ENCODE results near the gene SAMD9L. TPM values are rescaled to one million over a fixed set of nuclear protein-coding genes. Genes with fewer than 3 reads are reported as not detected.
A peak's percentile ranks its signal among the peaks of the same experiment; 100 is the strongest.

Gene SAMD9L
- total RNA-seq (11.8 TPM), polyA plus RNA-seq (ENCODE audit: insufficient read depth in 1 of 8, insufficient read length in 8 of 8, low replicate concordance in 1 of 8) (1 to 10 TPM; 4.8 to 8.3 (median 5.4) TPM)
- long read RNA-seq, donor 1, partial matches to known transcripts: 0 of 1 reads
- long read RNA-seq, donor 1, other reads (novel, unspliced or antisense): 0 of 1 reads
- long read RNA-seq, donor 2: 0 reads
- long read RNA-seq, donor 3, full-length matches to known transcripts: 1 of 1 reads
- long read RNA-seq, donor 3, partial matches to known transcripts: 0 of 1 reads
- long read RNA-seq, donor 3, other reads (novel, unspliced or antisense): 0 of 1 reads
- long read RNA-seq, donor 4: 0 reads
- long read RNA-seq, donor 5, full-length matches to known transcripts: 3 of 8 reads
- long read RNA-seq, donor 5, partial matches to known transcripts: 5 of 8 reads
- long read RNA-seq, donor 5, other reads (novel, unspliced or antisense): 0 of 8 reads
- long read RNA-seq, donor 6, partial matches to known transcripts: 0 of 1 reads
- long read RNA-seq, donor 6, other reads (novel, unspliced or antisense): 0 of 1 reads
- long read RNA-seq, donor 7: 0 reads
- long read RNA-seq, donor 8: 0 reads
- long read RNA-seq, donor 9, full-length matches to known transcripts: 1 of 1 reads
- long read RNA-seq, donor 9, partial matches to known transcripts: 0 of 1 reads
- long read RNA-seq, donor 9, other reads (novel, unspliced or antisense): 0 of 1 reads
- long read RNA-seq, donor 10, full-length matches to known transcripts: 3 of 3 reads
- long read RNA-seq, donor 10, partial matches to known transcripts: 0 of 3 reads
- long read RNA-seq, donor 10, other reads (novel, unspliced or antisense): 0 of 3 reads
- long read RNA-seq, donor 11, partial matches to known transcripts: 0 of 1 reads
- long read RNA-seq, donor 11, other reads (novel, unspliced or antisense): 0 of 1 reads

DNA sequence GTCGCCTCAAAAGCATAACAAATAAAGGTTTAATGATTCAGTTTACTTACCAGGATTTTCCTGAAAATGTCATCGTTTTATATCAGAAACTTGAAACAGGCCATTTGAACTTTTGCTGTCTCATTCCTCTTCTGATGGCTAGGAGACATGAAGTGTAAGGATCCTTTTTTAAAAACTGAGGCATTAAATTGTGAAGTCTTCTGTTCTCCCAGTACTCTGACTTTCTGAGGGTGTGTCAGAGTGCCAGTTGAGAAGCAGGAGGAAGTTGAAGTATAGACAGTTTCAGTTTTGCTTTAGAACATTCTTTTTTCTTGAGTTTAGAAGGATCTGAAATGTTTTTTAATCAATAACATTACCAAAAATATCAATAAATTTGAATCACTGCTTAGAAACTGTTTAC lies at the start of gene SAMD9L:
Gene SAMD9L (minus strand): TSS at position 242 of the 400 bp plus-strand sequence. CDS start 12,414 bp downstream, outside the sequence.
- no CpG with 5 or more reads among the region's 2 CpGs for WGBS (ENCODE audit: insufficient coverage)
- H3K27ac ChIP-seq (ENCODE audit: low read length): peak within 1 kb of the TSS; percentile 87
- H3K36me3 ChIP-seq (ENCODE audit: control insufficient read depth, insufficient read depth, low read length): peaks cover 7% of the 10 kb centered on the region
- DNase-seq: peak; percentile 66
- no peaks in the 10 kb centered on the region for H3K9me3 ChIP-seq (replicated peaks; ENCODE audit: control insufficient read depth, low read depth, low read length)
- H3K4me3 ChIP-seq (ENCODE audit: low read length): peak within 1 kb of the TSS; percentile 50
- no peaks in the 10 kb centered on the region for H3K27me3 ChIP-seq (ENCODE audit: control insufficient read depth, insufficient read depth, low read length)
- peaks cover 6% of the 10 kb centered on the region for H3K4me1 ChIP-seq (ENCODE audit: control insufficient read depth, insufficient read depth, low read length)

DNA sequence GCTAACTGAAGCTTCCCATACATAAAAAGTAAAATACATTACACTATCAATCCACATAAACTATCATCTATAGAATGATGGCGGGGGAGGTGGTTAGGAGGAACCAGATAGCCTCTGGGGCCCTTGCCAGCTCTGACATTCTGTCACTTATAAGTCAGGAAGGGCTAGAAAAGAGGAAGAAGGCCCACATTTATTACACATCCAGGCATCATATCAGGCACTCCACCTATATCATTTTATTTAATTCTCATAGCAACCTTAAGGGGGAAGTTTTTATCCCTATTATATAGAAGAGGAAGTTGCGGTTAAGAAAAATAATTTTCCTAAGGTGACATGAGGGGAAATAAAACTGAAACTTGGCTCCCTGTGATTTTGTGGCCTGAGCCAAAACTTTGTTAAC lies 48.2 kb upstream of the SAMD9L start:
- DNase-seq: no peak
- H3K4me1 ChIP-seq (ENCODE audit: control insufficient read depth, insufficient read depth, low read length): no peaks in the 10 kb centered on the region
- no peak overlapping the region for H3K4me3 ChIP-seq (ENCODE audit: low read length)
- WGBS (ENCODE audit: insufficient coverage): no CpG with 5 or more reads among the region's 2 CpGs
- H3K27ac ChIP-seq (ENCODE audit: low read length): no peak overlapping the region
- no peaks in the 10 kb centered on the region for H3K36me3 ChIP-seq (ENCODE audit: control insufficient read depth, insufficient read depth, low read length)
- no peaks in the 10 kb centered on the region for H3K9me3 ChIP-seq (replicated peaks; ENCODE audit: control insufficient read depth, low read depth, low read length)
- peaks cover 2% of the 10 kb centered on the region for H3K27me3 ChIP-seq (ENCODE audit: control insufficient read depth, insufficient read depth, low read length)

DNA sequence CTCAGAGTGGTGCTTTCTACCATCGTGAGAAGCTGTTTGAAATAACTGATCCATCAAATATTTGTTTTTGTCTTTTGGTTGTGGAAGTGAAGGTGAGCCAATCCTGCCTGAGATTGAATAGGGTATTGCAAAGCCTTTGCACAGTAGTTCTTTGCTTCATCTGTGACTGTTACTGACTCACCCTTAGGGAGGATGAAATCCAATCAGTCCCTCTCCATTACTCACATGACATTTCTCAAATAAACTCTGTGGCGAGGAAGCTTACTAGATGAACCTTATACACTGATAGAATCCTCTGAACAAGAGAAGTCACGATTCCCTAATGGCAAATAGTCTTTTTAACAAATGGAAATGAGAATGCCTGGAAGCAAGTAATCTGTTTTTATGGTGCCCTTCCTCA lies 46.2 kb upstream of the SAMD9L start:
- Histone ChIP-seq H3K9me3 (replicated peaks; ENCODE audit: control insufficient read depth, low read depth, low read length) (no peaks in the 10 kb centered on the region), H3K36me3 (ENCODE audit: control insufficient read depth, insufficient read depth, low read length) (no peaks in the 10 kb centered on the region), H3K27ac (ENCODE audit: low read length) (no peak overlapping the region), H3K4me3 (ENCODE audit: low read length) (no peak overlapping the region), H3K4me1 (ENCODE audit: control insufficient read depth, insufficient read depth, low read length) (no peaks in the 10 kb centered on the region), H3K27me3 (ENCODE audit: control insufficient read depth, insufficient read depth, low read length) (peaks cover 2% of the 10 kb centered on the region)
- WGBS (ENCODE audit: insufficient coverage): no CpG with 5 or more reads among the region's 3 CpGs
- no peak for DNase-seq

DNA sequence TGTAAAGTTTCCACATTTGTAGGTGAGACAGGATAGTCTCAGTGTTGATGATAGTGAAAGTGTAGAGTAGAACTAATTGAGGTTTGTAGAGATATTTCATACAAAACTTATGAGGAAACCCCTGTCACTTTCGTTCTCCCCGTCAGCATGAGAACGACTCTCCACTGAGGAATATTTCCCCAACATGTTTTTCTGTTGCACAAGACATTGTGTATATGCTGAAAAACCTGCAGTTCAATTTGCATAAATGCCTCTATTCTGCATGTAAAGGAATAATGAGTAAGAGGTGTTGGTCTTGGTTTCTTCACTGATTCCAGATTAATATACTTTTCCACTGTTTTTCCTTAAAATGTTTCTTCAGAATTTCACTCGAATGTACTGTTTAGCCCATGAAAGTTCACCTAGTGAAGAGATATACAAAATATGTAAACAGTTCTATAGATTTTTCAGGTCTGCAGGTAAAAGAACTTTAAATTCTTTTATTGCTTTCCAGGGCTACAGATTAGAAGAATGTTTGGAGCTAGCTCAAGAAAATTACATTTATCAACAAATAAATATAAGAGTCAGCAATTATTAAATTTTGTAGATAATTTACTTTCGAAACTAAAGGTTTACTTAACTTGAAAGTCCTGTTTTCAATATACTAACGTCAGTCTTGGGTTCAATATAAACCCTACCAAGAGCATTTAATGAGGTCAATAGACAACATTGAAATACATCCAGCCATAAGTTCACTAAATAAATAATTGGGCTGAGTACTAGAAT lies 40.9 kb upstream of the SAMD9L start:
- Histone ChIP-seq H3K36me3 (ENCODE audit: control insufficient read depth, insufficient read depth, low read length) (no peaks in the 10 kb centered on the region), H3K9me3 (replicated peaks; ENCODE audit: control insufficient read depth, low read depth, low read length) (no peaks in the 10 kb centered on the region), H3K27ac (ENCODE audit: low read length) (no peak overlapping the region), H3K27me3 (ENCODE audit: control insufficient read depth, insufficient read depth, low read length) (no peaks in the 10 kb centered on the region), H3K4me1 (ENCODE audit: control insufficient read depth, insufficient read depth, low read length) (no peaks in the 10 kb centered on the region), H3K4me3 (ENCODE audit: low read length) (no peak overlapping the region)
- WGBS (ENCODE audit: insufficient coverage): no CpG with 5 or more reads among the region's 6 CpGs
- DNase-seq: no peak

DNA sequence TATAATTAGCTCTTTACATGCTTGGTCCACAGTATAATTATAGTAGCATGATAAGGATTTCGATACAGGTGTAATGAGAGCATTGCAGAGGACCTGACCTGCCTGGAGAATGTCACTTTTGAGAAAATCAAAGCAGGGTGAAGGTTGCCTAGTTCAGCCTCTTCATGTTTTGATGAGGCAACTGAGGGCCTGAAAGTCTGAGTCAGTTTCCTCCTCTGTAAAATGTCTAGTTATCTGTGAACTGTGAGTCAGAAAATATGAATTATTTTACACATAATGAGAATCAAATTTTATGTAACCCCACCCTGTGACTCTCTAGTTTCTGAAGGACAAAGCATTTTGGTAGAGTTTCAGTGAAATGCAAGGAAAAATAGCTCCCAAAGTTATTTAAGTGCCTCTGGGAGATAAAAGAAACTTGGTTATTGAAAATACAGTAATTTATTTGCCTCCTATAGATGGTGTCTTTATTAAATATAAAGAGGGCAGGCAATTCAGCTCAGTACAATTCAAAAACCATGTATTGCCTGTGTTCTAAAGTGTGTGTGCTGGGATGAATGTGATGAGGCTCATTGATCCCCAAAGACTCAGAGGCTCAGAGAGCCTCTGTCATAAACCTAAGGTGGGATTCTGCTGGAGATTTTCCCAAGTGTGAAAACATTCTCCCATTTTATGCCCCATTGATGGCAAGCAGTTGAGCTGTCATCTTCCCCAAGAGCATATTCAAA lies 37.3 kb upstream of the SAMD9L start:
- WGBS (ENCODE audit: insufficient coverage): 71% methylated on average over 1 of the region's 1 CpG

DNA sequence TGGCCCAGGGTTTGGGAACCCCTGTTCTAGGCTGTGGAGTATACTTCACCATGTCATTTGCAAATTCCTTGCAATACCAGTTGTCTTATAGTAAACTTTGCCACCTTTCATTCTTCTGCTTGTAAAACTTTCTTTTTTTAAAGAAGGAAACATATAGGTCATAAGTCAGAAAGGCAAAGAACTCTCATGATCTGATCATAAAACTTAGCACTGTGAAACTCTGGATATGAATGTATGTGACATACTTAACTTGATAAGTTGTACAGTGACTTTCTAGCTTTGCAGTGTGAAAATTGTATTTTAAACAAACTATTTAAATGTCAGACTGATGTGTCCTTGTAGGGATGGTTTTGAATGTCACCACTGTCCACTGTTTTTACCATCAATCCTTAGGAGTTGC lies 31.0 kb upstream of the SAMD9L start:
- H3K4me1 ChIP-seq (ENCODE audit: control insufficient read depth, insufficient read depth, low read length): no peaks in the 10 kb centered on the region
- no peak overlapping the region for H3K4me3 ChIP-seq (ENCODE audit: low read length)
- H3K36me3 ChIP-seq (ENCODE audit: control insufficient read depth, insufficient read depth, low read length): no peaks in the 10 kb centered on the region
- H3K27ac ChIP-seq (ENCODE audit: low read length): no peak overlapping the region
- no peaks in the 10 kb centered on the region for H3K9me3 ChIP-seq (replicated peaks; ENCODE audit: control insufficient read depth, low read depth, low read length)
- DNase-seq: no peak
- H3K27me3 ChIP-seq (ENCODE audit: control insufficient read depth, insufficient read depth, low read length): no peaks in the 10 kb centered on the region

More for the DNA sequence above, 37.3 kb upstream of the SAMD9L start:
- H3K36me3 ChIP-seq (ENCODE audit: control insufficient read depth, insufficient read depth, low read length): no peaks in the 10 kb centered on the region
- no peak for DNase-seq
- H3K9me3 ChIP-seq (replicated peaks; ENCODE audit: control insufficient read depth, low read depth, low read length): no peaks in the 10 kb centered on the region
- H3K4me1 ChIP-seq (ENCODE audit: control insufficient read depth, insufficient read depth, low read length): no peaks in the 10 kb centered on the region
- no peaks in the 10 kb centered on the region for H3K27me3 ChIP-seq (ENCODE audit: control insufficient read depth, insufficient read depth, low read length)
- H3K27ac ChIP-seq (ENCODE audit: low read length): no peak overlapping the region
- H3K4me3 ChIP-seq (ENCODE audit: low read length): no peak overlapping the region

DNA sequence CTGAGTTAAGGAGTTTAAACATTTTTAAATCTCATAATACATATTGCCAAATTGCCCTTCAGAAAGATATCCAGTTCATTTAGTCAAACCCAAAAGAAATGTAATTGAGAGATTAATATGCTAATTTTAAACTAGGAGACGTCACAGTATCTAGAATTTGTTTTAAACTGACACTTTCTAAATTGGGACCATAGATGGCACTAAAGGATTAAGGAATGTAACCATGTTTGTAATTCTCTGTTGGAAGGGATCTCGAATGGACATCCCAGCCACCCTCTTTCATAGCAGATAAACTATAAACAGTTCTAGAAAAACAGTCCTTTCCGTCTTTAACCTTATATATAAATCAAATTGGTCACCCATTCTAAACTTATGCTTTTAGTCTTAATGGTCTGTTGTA lies 30.0 kb upstream of the SAMD9L start:
- H3K27ac ChIP-seq (ENCODE audit: low read length): no peak overlapping the region
- H3K4me3 ChIP-seq (ENCODE audit: low read length): no peak overlapping the region
- no CpG with 5 or more reads among the region's 3 CpGs for WGBS (ENCODE audit: insufficient coverage)
- no peaks in the 10 kb centered on the region for H3K4me1 ChIP-seq (ENCODE audit: control insufficient read depth, insufficient read depth, low read length)
- no peaks in the 10 kb centered on the region for H3K27me3 ChIP-seq (ENCODE audit: control insufficient read depth, insufficient read depth, low read length)
- H3K9me3 ChIP-seq (replicated peaks; ENCODE audit: control insufficient read depth, low read depth, low read length): no peaks in the 10 kb centered on the region
- no peaks in the 10 kb centered on the region for H3K36me3 ChIP-seq (ENCODE audit: control insufficient read depth, insufficient read depth, low read length)
- DNase-seq: peak; percentile 4

DNA sequence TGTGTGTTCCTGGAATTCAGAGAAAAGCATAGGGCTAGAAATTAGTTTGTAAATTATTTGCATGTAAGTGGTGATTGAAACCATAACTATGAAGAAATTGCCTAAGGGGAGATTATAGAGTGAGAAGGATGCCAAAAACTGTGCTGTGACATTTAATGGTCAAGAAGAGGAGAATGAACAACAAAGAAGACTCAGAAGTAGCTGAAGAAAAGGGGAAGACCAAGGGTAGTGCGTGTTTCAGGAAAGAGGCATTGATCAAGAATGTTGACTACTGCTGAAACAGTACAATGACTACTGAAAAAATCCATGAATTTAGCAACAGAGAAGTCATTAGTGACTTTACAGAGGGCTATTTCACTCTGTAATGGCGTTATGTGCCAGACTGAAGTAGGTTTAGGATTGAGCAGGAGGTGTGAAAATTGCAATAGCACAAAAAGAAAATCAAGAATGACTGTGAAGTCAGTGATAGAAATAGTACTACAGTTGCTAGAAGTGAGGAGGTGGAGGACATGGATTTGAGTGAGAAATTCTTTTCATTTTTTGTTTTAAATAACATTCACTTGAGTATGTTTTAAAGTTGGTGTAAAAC lies 28.9 kb upstream of the SAMD9L start:
- no peak for DNase-seq
- Histone ChIP-seq H3K27me3 (ENCODE audit: control insufficient read depth, insufficient read depth, low read length) (no peaks in the 10 kb centered on the region), H3K27ac (ENCODE audit: low read length) (no peak overlapping the region), H3K36me3 (ENCODE audit: control insufficient read depth, insufficient read depth, low read length) (no peaks in the 10 kb centered on the region), H3K4me3 (ENCODE audit: low read length) (no peak overlapping the region), H3K4me1 (ENCODE audit: control insufficient read depth, insufficient read depth, low read length) (no peaks in the 10 kb centered on the region), H3K9me3 (replicated peaks; ENCODE audit: control insufficient read depth, low read depth, low read length) (peaks cover 2% of the 10 kb centered on the region)
- 30% methylated on average over 1 of the region's 2 CpGs for WGBS (ENCODE audit: insufficient coverage)

DNA sequence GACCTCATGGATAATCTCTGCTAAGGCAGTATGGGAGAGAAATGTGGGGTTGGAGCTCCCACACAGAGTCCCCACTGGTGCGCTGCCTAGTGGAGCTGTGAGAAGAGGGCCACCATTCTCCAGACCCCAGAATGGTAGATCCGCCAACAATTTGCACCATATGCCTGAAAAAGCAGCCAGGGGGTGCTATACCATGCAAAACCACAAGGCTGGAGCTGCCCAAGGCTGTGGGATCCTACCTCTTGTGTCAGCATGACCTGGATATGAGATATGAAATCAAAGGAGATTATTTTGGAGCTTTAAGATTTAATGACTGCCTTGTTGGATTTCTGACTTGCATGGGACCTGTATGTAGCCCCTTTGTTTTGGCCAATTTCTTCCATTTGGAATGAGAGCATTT lies 27.0 kb upstream of the SAMD9L start:
- Histone ChIP-seq H3K4me3 (ENCODE audit: low read length) (no peak overlapping the region), H3K27ac (ENCODE audit: low read length) (no peak overlapping the region), H3K4me1 (ENCODE audit: control insufficient read depth, insufficient read depth, low read length) (no peaks in the 10 kb centered on the region), H3K27me3 (ENCODE audit: control insufficient read depth, insufficient read depth, low read length) (no peaks in the 10 kb centered on the region), H3K36me3 (ENCODE audit: control insufficient read depth, insufficient read depth, low read length) (no peaks in the 10 kb centered on the region), H3K9me3 (replicated peaks; ENCODE audit: control insufficient read depth, low read depth, low read length) (peaks cover 15% of the 10 kb centered on the region)
- DNase-seq: no peak
- 94% methylated on average over 2 of the region's 2 CpGs for WGBS (ENCODE audit: insufficient coverage)
